Activated CD8-positive, alpha-beta T cell treated with anti-CD3 and anti-CD28 coated beads for 36 hours (primary cell): Measurements from ENCODE around the gene SPTLC3. TPM values are rescaled to one million over a fixed set of nuclear protein-coding genes. Genes with fewer than 3 reads are reported as not detected.

Source experiments
- ATAC-seq: fragments of 200-7000 bp; cut with Tn5 transposase; one replicate; pipeline ENCODE4 v1.10.0; 2021; ENCODE audit warnings: mild to moderate bottlenecking, moderate library complexity
- CTCF ChIA-PET: fragments of 350-600 bp; sonication (Branson Sonifier 250); formaldehyde crosslinking; loops from one replicate; lab custom pipeline; 2021; ENCODE audit warnings: antibody characterized with exemption; lab: Charles Lee
- POLR2A ChIA-PET: fragments of 350-600 bp; sonication (Branson Sonifier 250); formaldehyde crosslinking; loops from one replicate; lab custom pipeline; 2021; ENCODE audit warnings: antibody characterized with exemption; lab: Charles Lee
- DNase-seq: peaks from one replicate; pipeline ENCODE4 v3.0.0-alpha.2; 2020
- H3K27ac Mint-ChIP-seq: one replicate; pipeline ENCODE4 v1.8.0; 2021; ENCODE audit warnings: mild to moderate bottlenecking, mixed read lengths
- H3K27me3 Mint-ChIP-seq: one replicate; pipeline ENCODE4 v1.8.0; 2021; ENCODE audit warnings: mixed read lengths
- H3K36me3 Mint-ChIP-seq: one replicate; pipeline ENCODE4 v1.8.0; 2021; ENCODE audit warnings: low read depth, mixed read lengths
- H3K4me1 Mint-ChIP-seq: one replicate; pipeline ENCODE4 v1.8.0; 2021; ENCODE audit warnings: low read depth, mixed read lengths
- H3K4me3 Mint-ChIP-seq: one replicate; pipeline ENCODE4 v1.8.0; 2021; ENCODE audit warnings: mild to moderate bottlenecking, moderate library complexity, mixed read lengths
- H3K9me3 Mint-ChIP-seq: one replicate; pipeline ENCODE4 v1.8.0; 2021; ENCODE audit warnings: mixed read lengths
- intact Hi-C: fragments of 100-400 bp; cut with micrococcal nuclease; formaldehyde crosslinking; loops from one replicate; pipeline ENCODE4 v1.10.0; 2022
- total RNA-seq, 2 experiments: library from RNA; stranded (reverse); gene quantifications; one replicate each; pipeline ENCODE4 v1.2.3, GENCODE V29; 2021
- TF ChIP-seq, protein P1 (sequence below): fragments of 200-600 bp; IDR thresholded peaks from one replicate; pipeline ENCODE4 v1.8.0; 2022; ENCODE audit warnings: antibody characterized with exemption, mild to moderate bottlenecking

Gene SPTLC3
- total RNA-seq, 2 experiments from 2014 or later, result 0.72 to 0.77 TPM

GRCh38 chr20:13130707-13131103, 121.9 kb downstream of the SPTLC3 start:
- ChIA-PET CTCF (interaction anchor here (0.8 to 1.5 kb wide), 3 partner anchors 10 to 206 kb away, joined by 3 to 4 read pairs (median 3); no protein-coding TSS in a partner anchor), POLR2A (no interaction called here)
- no peaks in the 10 kb centered on the region for H3K4me1 Mint-ChIP-seq
- no peaks in the 10 kb centered on the region for H3K36me3 Mint-ChIP-seq
- intact Hi-C loops, result no loop called here
- TF ChIP-seq, protein P1, sequence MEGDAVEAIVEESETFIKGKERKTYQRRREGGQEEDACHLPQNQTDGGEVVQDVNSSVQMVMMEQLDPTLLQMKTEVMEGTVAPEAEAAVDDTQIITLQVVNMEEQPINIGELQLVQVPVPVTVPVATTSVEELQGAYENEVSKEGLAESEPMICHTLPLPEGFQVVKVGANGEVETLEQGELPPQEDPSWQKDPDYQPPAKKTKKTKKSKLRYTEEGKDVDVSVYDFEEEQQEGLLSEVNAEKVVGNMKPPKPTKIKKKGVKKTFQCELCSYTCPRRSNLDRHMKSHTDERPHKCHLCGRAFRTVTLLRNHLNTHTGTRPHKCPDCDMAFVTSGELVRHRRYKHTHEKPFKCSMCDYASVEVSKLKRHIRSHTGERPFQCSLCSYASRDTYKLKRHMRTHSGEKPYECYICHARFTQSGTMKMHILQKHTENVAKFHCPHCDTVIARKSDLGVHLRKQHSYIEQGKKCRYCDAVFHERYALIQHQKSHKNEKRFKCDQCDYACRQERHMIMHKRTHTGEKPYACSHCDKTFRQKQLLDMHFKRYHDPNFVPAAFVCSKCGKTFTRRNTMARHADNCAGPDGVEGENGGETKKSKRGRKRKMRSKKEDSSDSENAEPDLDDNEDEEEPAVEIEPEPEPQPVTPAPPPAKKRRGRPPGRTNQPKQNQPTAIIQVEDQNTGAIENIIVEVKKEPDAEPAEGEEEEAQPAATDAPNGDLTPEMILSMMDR, result no peak
- no peak for DNase-seq
- no peak overlapping the region for H3K27ac Mint-ChIP-seq
- ATAC-seq, result no peak
- no peaks in the 10 kb centered on the region for H3K27me3 Mint-ChIP-seq
- no peaks in the 10 kb centered on the region for H3K9me3 Mint-ChIP-seq
- H3K4me3 Mint-ChIP-seq, result no peak overlapping the region

DNA sequence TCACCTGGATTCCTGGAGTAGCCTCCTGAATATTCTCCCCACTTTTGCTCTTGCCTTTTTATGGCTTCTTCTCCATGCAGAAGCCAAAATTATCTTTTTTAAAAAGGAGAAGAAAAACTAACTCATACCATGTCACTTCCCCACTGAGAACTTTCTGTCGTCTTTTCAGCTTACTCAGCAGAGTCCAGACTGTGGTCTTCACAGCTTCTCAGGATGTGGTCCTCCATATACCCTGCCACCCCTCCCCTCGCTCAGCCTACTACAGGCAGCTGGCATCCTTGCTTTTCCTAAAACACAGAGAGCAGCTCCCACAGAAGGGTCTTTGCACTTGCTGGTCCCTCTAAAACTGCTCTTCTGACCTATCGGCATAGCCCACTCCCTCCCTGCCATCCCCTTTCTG, 122.9 kb downstream of the SPTLC3 start:
- ATAC-seq (no peak), DNase-seq (no peak)
- H3K4me3 Mint-ChIP-seq, result no peak overlapping the region
- H3K9me3 Mint-ChIP-seq, result no peaks in the 10 kb centered on the region
- H3K27me3 Mint-ChIP-seq, result no peaks in the 10 kb centered on the region
- H3K36me3 Mint-ChIP-seq, result no peaks in the 10 kb centered on the region
- ChIA-PET POLR2A (no interaction called here), CTCF (interaction anchor here (1.5 kb wide), 1 partner anchor 13 kb away, joined by 4 read pairs; no protein-coding TSS in a partner anchor)
- intact Hi-C loops, result no loop called here
- TF ChIP-seq, protein P1, result no peak
- no peaks in the 10 kb centered on the region for H3K4me1 Mint-ChIP-seq
- H3K27ac Mint-ChIP-seq, result no peak overlapping the region

DNA sequence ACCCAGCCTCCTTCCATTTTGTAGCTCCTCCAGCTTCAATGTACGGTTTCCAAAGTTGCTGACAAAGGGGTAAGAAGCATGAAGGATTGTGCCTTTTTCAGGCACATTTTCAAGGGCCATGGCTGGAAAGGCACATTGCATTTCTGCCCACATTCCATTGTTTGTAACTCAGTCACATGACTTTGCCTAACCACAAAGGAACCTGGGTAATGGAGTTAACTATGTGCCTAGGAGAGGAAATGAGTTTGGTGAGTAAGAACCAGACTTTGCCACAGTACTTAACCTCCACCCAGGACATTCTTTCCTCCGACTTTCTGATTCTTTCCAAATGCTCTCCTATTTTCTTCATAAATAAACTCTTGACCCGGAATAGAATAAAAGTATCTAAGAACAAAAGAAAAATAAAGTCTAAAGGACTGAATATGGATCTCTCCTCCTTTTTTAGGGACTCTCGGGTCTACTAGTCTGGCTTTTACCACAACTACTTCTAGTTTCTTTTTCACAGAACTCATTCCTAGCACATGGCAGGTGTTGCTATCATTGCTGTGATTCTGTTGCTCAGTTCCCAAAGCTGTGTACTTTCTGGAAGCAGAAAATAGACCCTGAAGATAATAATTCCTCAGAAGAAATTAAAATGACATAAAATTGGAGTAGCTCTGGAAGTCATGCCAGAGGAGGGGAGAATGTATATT, 130.8 kb downstream of the SPTLC3 start:
- Mint-ChIP-seq H3K4me3 (no peak overlapping the region), H3K27me3 (peaks cover 3% of the 10 kb centered on the region), H3K36me3 (no peaks in the 10 kb centered on the region), H3K27ac (no peak overlapping the region), H3K4me1 (peaks cover 3% of the 10 kb centered on the region), H3K9me3 (no peaks in the 10 kb centered on the region)
- POLR2A ChIA-PET, result no interaction called here
- CTCF ChIA-PET, result interaction anchor here (1.4 to 1.7 kb wide), 2 partner anchors 10 to 164 kb away, joined by 3 read pairs; no protein-coding TSS in a partner anchor
- no peak for DNase-seq
- ATAC-seq, result no peak
- intact Hi-C loops, result no loop called here
- TF ChIP-seq, protein P1, result no peak

GRCh38 chr20:13140201-13140600, 131.4 kb downstream of the SPTLC3 start:
- H3K9me3 Mint-ChIP-seq, result no peaks in the 10 kb centered on the region
- CTCF ChIA-PET, result interaction anchor here (1.4 to 1.7 kb wide), 2 partner anchors 9 to 163 kb away, joined by 3 read pairs; no protein-coding TSS in a partner anchor
- no peaks in the 10 kb centered on the region for H3K36me3 Mint-ChIP-seq
- POLR2A ChIA-PET, result no interaction called here
- intact Hi-C loops, result no loop called here
- TF ChIP-seq, protein P1, result no peak
- ATAC-seq (no peak), DNase-seq (no peak)
- H3K4me3 Mint-ChIP-seq, result no peak overlapping the region
- no peak overlapping the region for H3K27ac Mint-ChIP-seq
- H3K4me1 Mint-ChIP-seq, result peaks cover 3% of the 10 kb centered on the region
- H3K27me3 Mint-ChIP-seq, result peaks cover 3% of the 10 kb centered on the region

DNA sequence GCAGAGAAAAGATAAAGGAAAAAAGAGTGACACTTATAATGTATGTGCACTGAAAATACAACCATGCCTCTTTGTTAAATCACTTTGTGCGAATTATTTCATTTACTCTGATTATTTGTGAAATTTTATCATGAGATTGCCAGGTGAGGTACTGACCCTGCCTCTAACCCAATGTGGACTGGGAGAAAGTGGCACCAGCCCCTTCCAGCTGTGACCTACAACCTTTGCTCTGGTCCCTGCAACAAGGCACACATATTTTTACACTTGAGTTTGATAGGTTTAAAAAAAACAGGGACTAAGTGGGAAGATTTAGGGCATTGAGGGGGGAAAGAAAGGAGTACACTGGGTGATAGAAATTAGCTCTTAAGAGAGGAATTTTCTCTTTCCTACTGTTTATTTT, 132.0 kb downstream of the SPTLC3 start:
- no peak for DNase-seq
- no peak overlapping the region for H3K4me3 Mint-ChIP-seq

More for the DNA sequence above, 132.0 kb downstream of the SPTLC3 start:
- TF ChIP-seq, protein P1, result no peak
- ChIA-PET CTCF (interaction anchor here (1.0 to 1.4 kb wide), 2 partner anchors 9 to 22 kb away, joined by 3 read pairs; no protein-coding TSS in a partner anchor), POLR2A (no interaction called here)
- no peaks in the 10 kb centered on the region for H3K9me3 Mint-ChIP-seq
- peaks cover 3% of the 10 kb centered on the region for H3K4me1 Mint-ChIP-seq
- intact Hi-C loops, result no loop called here
- H3K27ac Mint-ChIP-seq, result no peak overlapping the region
- ATAC-seq, result no peak
- peaks cover 3% of the 10 kb centered on the region for H3K27me3 Mint-ChIP-seq
- no peaks in the 10 kb centered on the region for H3K36me3 Mint-ChIP-seq
